Type B pancreatic cell (in vitro differentiated cells): ENCODE data around the gene SYT14. TPM values are rescaled to one million over a fixed set of nuclear protein-coding genes. Genes with fewer than 3 reads are reported as not detected.

Experiments used
- DNase-seq: peaks from one replicate; pipeline ENCODE4 v3.0.0; 2021; ENCODE audit warnings: mixed read lengths; ENCODE audit not compliant: unreplicated experiment; ENCODE audit errors: extremely low spot score
- H3K27ac Mint-ChIP-seq: 2 replicates; pipeline ENCODE4 v1.8.0; 2021; ENCODE audit warnings: mild to moderate bottlenecking, mixed read lengths
- H3K27me3 Mint-ChIP-seq: 2 replicates; pipeline ENCODE4 v1.8.0; 2021; ENCODE audit warnings: mixed read lengths
- H3K36me3 Mint-ChIP-seq: 2 replicates; pipeline ENCODE4 v1.8.0; 2021; ENCODE audit warnings: mixed read lengths
- H3K4me1 Mint-ChIP-seq: one replicate; pipeline ENCODE4 v1.8.0; 2021; ENCODE audit warnings: mixed read lengths; ENCODE audit not compliant: unreplicated experiment
- H3K4me3 Mint-ChIP-seq: 2 replicates; pipeline ENCODE4 v1.8.0; 2021; ENCODE audit warnings: mild to moderate bottlenecking, mixed read lengths
- H3K9me3 Mint-ChIP-seq: 2 replicates; pipeline ENCODE4 v1.8.0; 2021; ENCODE audit warnings: mixed read lengths
- total RNA-seq: library from RNA; stranded (reverse); gene quantifications from 2 replicates; pipeline ENCODE4 v1.2.1, GENCODE V29; 2021; ENCODE audit warnings: low replicate concordance
- TF ChIP-seq, protein P1 (sequence below): fragments of 200-600 bp; sonication (generic); conservative IDR thresholded peaks from 2 replicates; pipeline ENCODE4 v1.5.0; 2021; ENCODE audit warnings: antibody characterized with exemption, mild to moderate bottlenecking

The SYT14 gene
- total RNA-seq, 1 donor from 2014 or later, result 5.7 TPM

GRCh38 chr1:210123924-210124589 is 186.0 kb downstream of the SYT14 start:
- Mint-ChIP-seq H3K27ac (no peak overlapping the region), H3K27me3 (no peaks in the 10 kb centered on the region), H3K9me3 (no peaks in the 10 kb centered on the region)

DNA sequence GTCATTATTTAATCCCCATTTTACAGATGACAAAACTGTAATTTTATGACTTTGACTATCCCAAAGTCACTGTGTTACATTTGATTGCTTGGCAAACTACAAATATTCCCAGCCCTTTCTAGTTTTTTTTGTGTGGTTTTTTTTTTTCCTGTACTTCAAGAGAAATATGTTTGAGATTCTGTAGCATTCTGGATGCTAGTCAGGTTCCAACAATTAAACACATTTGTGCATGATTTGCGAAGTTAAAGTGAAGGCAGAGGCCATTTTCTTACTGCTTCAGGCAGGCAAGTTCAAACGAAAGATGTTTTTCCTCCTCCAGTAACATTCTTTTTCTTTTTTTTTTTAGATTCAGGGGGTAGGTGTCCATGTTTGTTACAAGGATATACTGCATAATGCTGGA is 186.7 kb downstream of the SYT14 start:
- Mint-ChIP-seq H3K27me3 (no peaks in the 10 kb centered on the region), H3K4me1 (peaks cover 15% of the 10 kb centered on the region), H3K36me3 (no peaks in the 10 kb centered on the region), H3K27ac (no peak overlapping the region), H3K4me3 (no peak overlapping the region), H3K9me3 (no peaks in the 10 kb centered on the region)
- TF ChIP-seq, protein P1, sequence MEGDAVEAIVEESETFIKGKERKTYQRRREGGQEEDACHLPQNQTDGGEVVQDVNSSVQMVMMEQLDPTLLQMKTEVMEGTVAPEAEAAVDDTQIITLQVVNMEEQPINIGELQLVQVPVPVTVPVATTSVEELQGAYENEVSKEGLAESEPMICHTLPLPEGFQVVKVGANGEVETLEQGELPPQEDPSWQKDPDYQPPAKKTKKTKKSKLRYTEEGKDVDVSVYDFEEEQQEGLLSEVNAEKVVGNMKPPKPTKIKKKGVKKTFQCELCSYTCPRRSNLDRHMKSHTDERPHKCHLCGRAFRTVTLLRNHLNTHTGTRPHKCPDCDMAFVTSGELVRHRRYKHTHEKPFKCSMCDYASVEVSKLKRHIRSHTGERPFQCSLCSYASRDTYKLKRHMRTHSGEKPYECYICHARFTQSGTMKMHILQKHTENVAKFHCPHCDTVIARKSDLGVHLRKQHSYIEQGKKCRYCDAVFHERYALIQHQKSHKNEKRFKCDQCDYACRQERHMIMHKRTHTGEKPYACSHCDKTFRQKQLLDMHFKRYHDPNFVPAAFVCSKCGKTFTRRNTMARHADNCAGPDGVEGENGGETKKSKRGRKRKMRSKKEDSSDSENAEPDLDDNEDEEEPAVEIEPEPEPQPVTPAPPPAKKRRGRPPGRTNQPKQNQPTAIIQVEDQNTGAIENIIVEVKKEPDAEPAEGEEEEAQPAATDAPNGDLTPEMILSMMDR, result no peak
- DNase-seq, result no peak

More at GRCh38 chr1:210123924-210124589, 186.0 kb downstream of the SYT14 start:
- DNase-seq, result no peak
- Mint-ChIP-seq H3K4me1 (peaks cover 15% of the 10 kb centered on the region), H3K36me3 (no peaks in the 10 kb centered on the region), H3K4me3 (no peak overlapping the region)
- TF ChIP-seq, protein P1, result no peak

GRCh38 chr1:210125143-210125542 is 187.1 kb downstream of the SYT14 start:
- Mint-ChIP-seq H3K9me3 (no peaks in the 10 kb centered on the region), H3K27ac (no peak overlapping the region), H3K4me3 (no peak overlapping the region), H3K27me3 (no peaks in the 10 kb centered on the region), H3K4me1 (peaks cover 15% of the 10 kb centered on the region), H3K36me3 (no peaks in the 10 kb centered on the region)
- TF ChIP-seq, protein P1, result no peak
- no peak for DNase-seq

GRCh38 chr1:210129092-210129491 is 191.1 kb downstream of the SYT14 start:
- TF ChIP-seq, protein P1, result no peak
- DNase-seq, result no peak
- no peak overlapping the region for H3K4me3 Mint-ChIP-seq
- H3K9me3 Mint-ChIP-seq, result no peaks in the 10 kb centered on the region
- H3K4me1 Mint-ChIP-seq, result peaks cover 9% of the 10 kb centered on the region
- H3K36me3 Mint-ChIP-seq, result no peaks in the 10 kb centered on the region
- no peak overlapping the region for H3K27ac Mint-ChIP-seq
- no peaks in the 10 kb centered on the region for H3K27me3 Mint-ChIP-seq

GRCh38 chr1:210129759-210130158 is 191.7 kb downstream of the SYT14 start:
- Mint-ChIP-seq H3K4me1 (peaks cover 6% of the 10 kb centered on the region), H3K36me3 (no peaks in the 10 kb centered on the region), H3K9me3 (no peaks in the 10 kb centered on the region)

More at GRCh38 chr1:210129759-210130158, 191.7 kb downstream of the SYT14 start:
- Mint-ChIP-seq H3K27ac (no peak overlapping the region), H3K4me3 (no peak overlapping the region), H3K27me3 (no peaks in the 10 kb centered on the region)
- TF ChIP-seq, protein P1, result no peak
- DNase-seq, result no peak
